Prostate gland (tissue), 1 donor: ENCODE measurements around the gene ECHS1.

Experiments
- POLR2A ChIP-seq: fragments of 450-650 bp; IDR thresholded peaks from one replicate; pipeline ENCODE4 v1.6.1; 2016; ENCODE audit warnings: antibody characterized with exemption, mild to moderate bottlenecking
- POLR2AphosphoS5 ChIP-seq: sonication (generic); formaldehyde crosslinking; IDR thresholded peaks from one replicate; pipeline ENCODE4 v1.6.1; 2017; ENCODE audit warnings: antibody characterized with exemption

DNA sequence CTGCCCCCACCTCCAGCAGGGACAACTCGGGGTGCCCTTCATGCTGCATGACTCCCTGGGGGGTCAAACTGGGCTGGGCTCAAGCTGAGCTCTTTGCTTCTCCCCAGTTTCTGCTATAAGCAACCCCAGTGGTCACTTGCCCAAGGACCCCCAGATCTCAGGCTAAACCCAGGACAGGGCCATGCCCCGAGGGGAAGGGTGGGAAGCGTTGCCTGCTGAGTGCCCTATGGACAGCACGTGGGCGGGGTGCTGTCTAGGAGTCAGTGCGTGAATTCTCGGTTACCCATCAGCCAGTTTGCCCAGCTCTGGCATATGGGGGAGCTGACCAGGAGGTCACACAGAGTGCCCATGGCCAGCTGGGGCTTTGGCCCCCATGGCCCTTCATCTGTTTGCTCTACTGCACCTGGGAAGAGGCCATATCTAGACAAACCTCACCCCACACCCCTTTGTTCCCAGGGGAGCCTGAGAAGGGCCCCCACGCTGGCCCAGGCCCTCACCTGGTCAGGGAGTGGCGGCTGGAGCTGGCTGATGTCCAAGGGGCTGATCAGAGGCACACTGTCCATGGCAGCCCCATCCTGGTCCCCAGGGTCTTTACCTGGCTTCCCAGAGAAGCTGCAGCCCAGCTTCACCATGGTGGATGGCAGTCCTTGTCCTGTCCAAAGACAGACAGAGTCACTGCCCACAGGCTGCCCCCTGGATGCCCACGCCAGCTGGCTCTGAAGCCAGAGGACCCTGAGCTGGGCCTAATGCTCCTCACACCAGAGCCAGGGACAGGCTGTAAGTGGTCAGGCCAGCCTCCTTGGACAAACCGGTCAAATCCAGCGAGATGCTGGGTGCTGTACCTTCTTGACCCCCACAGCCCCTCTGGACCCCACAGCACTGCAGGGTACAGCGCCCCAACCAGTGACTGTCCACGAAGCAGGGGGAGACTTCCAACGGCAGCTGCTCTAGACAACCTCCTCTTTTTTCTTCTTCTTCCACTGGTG lies 44.5 kb downstream of the ECHS1 start:
- TF ChIP-seq POLR2A = no peak
- TF ChIP-seq POLR2AphosphoS5 = no peak
